ENCODE data around the gene CASP2. TPM values are rescaled to one million over a fixed set of nuclear protein-coding genes. Genes with fewer than 3 reads are reported as not detected.

Gene CASP2
- polyA plus RNA-seq, 1 donor (not counting 4 experiments of a cell fraction or from before 2014, with no cell fraction given) = 12.8 TPM

DNA sequence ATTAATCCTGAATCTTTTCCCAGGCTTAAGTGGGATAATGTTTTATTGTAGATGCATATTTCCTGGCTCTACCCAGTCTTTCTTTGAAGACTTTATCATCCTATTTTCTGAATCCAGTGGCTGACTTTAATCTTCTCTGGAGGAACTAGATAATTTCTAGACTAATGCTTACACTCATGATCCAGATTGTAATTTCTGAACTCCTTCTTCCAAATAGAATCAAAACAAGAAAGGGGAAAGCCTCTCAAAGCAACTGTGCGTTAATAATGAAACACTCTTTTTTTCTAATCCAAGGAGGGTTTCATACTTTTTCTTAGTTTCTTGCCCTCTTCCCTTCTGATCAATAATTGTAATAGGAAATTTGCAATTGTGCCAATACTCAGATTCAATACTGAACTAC is 16.9 kb upstream of the CASP2 start:
- Histone ChIP-seq H3K4me2 (ENCODE audit: control insufficient read depth, extremely low read depth, insufficient read depth, low read depth, low read length) (no peak overlapping the region), H3K36me3 (ENCODE audit: control insufficient read depth in 2 of 2, extremely low read depth in 1 of 2, insufficient read depth in 2 of 2, low read length in 2 of 2) (peaks cover 15 to 23% of the 10 kb centered on the region in 2 experiments), H3K9me1 (ENCODE audit: control insufficient read depth, extremely low read depth, insufficient read depth, low read length) (peaks cover 2% of the 10 kb centered on the region), H3K4me3 (ENCODE audit: control insufficient read depth in 2 of 3, extremely low read depth in 1 of 3, insufficient read depth in 2 of 3, low read depth in 1 of 3, low read length in 3 of 3) (no peak overlapping the region), H4K20me1 (ENCODE audit: control insufficient read depth, extremely low read depth, insufficient read depth, low read length) (no peaks in the 10 kb centered on the region), H3K27me3 (ENCODE audit: control insufficient read depth, extremely low read depth, insufficient read depth, low read length) (no peaks in the 10 kb centered on the region), H3K4me1 (ENCODE audit: control insufficient read depth, extremely low read depth, insufficient read depth, low read length) (no peaks in the 10 kb centered on the region), H2AFZ (ENCODE audit: control insufficient read depth, low read length) (no peak overlapping the region), H3K79me2 (ENCODE audit: control insufficient read depth, insufficient read depth, low read length) (no peaks in the 10 kb centered on the region), H3K9me3 (ENCODE audit: control insufficient read depth, low read depth, low read length) (no peaks in the 10 kb centered on the region), H3K27ac (ENCODE audit: control insufficient read depth, insufficient read depth, low read length) (no peak overlapping the region), H3K9ac (ENCODE audit: control insufficient read depth, extremely low read depth, insufficient read depth, low read length) (no peak overlapping the region)
- TF ChIP-seq, protein P1, sequence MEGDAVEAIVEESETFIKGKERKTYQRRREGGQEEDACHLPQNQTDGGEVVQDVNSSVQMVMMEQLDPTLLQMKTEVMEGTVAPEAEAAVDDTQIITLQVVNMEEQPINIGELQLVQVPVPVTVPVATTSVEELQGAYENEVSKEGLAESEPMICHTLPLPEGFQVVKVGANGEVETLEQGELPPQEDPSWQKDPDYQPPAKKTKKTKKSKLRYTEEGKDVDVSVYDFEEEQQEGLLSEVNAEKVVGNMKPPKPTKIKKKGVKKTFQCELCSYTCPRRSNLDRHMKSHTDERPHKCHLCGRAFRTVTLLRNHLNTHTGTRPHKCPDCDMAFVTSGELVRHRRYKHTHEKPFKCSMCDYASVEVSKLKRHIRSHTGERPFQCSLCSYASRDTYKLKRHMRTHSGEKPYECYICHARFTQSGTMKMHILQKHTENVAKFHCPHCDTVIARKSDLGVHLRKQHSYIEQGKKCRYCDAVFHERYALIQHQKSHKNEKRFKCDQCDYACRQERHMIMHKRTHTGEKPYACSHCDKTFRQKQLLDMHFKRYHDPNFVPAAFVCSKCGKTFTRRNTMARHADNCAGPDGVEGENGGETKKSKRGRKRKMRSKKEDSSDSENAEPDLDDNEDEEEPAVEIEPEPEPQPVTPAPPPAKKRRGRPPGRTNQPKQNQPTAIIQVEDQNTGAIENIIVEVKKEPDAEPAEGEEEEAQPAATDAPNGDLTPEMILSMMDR (optimal IDR thresholded peaks at IDR 0.05 in 1 of 3, IDR thresholded peaks at IDR 0.05 in 1 of 3, conservative IDR thresholded peaks at IDR 0.05 in 1 of 3; ENCODE audit: extremely low read depth in 1 of 3, insufficient read depth in 2 of 3, low read length in 3 of 3) = no peak
- TF ChIP-seq EZH2 (IDR thresholded peaks at IDR 0.05; ENCODE audit: low read length) = no peak
- dilution Hi-C loops (cut with MboI; ENCODE audit: extremely low pct_ligation_motif_present, low sequenced_read_pairs) = no loop called here
- DNase-seq (ENCODE audit: low read depth, low spot score) (no peak), FAIRE-seq (no peak)

DNA sequence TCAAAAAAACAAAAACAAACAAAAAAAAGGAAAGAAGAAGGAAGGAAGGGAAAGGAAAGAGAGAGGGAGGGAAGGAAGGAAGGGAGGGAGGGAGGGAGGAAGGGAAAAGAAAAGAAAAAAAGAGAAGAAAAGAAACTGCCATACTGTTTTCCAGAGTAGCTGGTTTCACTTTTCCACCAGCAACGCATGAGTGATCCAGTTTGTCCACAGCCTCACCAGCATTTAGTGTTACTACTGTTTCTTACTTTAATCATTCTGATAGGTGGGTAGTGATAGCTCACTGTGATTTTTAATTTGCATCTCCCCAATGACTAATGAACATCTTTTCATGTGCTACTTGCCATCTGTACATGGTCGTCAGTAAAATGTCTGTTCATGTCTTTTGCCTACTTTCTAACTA is 15.3 kb upstream of the CASP2 start:
- H3K9me1 ChIP-seq (ENCODE audit: control insufficient read depth, extremely low read depth, insufficient read depth, low read length) = peaks cover 2% of the 10 kb centered on the region
- no peaks in the 10 kb centered on the region for H3K9me3 ChIP-seq (ENCODE audit: control insufficient read depth, low read depth, low read length)
- H4K20me1 ChIP-seq (ENCODE audit: control insufficient read depth, extremely low read depth, insufficient read depth, low read length) = no peaks in the 10 kb centered on the region
- no peaks in the 10 kb centered on the region for H3K4me1 ChIP-seq (ENCODE audit: control insufficient read depth, extremely low read depth, insufficient read depth, low read length)
- H3K27ac ChIP-seq (ENCODE audit: control insufficient read depth, insufficient read depth, low read length) = no peak overlapping the region
- peaks cover 7 to 12% of the 10 kb centered on the region in 2 experiments for H3K36me3 ChIP-seq (ENCODE audit: control insufficient read depth in 2 of 2, extremely low read depth in 1 of 2, insufficient read depth in 2 of 2, low read length in 2 of 2)
- H3K79me2 ChIP-seq (ENCODE audit: control insufficient read depth, insufficient read depth, low read length) = no peaks in the 10 kb centered on the region
- TF ChIP-seq, protein P1 (optimal IDR thresholded peaks at IDR 0.05 in 1 of 3, IDR thresholded peaks at IDR 0.05 in 1 of 3, conservative IDR thresholded peaks at IDR 0.05 in 1 of 3; ENCODE audit: extremely low read depth in 1 of 3, insufficient read depth in 2 of 3, low read length in 3 of 3) = no peak
- no peak for TF ChIP-seq EZH2 (IDR thresholded peaks at IDR 0.05; ENCODE audit: low read length)
- H3K9ac ChIP-seq (ENCODE audit: control insufficient read depth, extremely low read depth, insufficient read depth, low read length) = no peak overlapping the region
- FAIRE-seq = no peak
- no peak overlapping the region for H3K4me2 ChIP-seq (ENCODE audit: control insufficient read depth, extremely low read depth, insufficient read depth, low read depth, low read length)
- H2AFZ ChIP-seq (ENCODE audit: control insufficient read depth, low read length) = no peak overlapping the region
- dilution Hi-C loops (cut with MboI; ENCODE audit: extremely low pct_ligation_motif_present, low sequenced_read_pairs) = no loop called here
- H3K4me3 ChIP-seq (ENCODE audit: control insufficient read depth in 2 of 3, extremely low read depth in 1 of 3, insufficient read depth in 2 of 3, low read depth in 1 of 3, low read length in 3 of 3) = no peak overlapping the region
- H3K27me3 ChIP-seq (ENCODE audit: control insufficient read depth, extremely low read depth, insufficient read depth, low read length) = no peaks in the 10 kb centered on the region
- DNase-seq (ENCODE audit: low read depth, low spot score) = no peak

Data from keratinocyte (primary cell).